A673 (cell line): ENCODE data around the gene CASKIN2. TPM values are rescaled to one million over a fixed set of nuclear protein-coding genes. Genes with fewer than 3 reads are reported as not detected.

Experiments
- BruUV-seq: library from RNA; stranded (reverse); fragments of 400-500 nt; replicated peaks from 2 replicates; lab custom pipeline; 2021; lab: Mats Ljungman, UMichigan
- CTCF ChIA-PET: fragments of 300-600 bp; sonication (Branson Sonifier 250); formaldehyde crosslinking; loops from one replicate; lab custom pipeline; 2022; ENCODE audit warnings: antibody characterized with exemption; lab: Charles Lee
- POLR2A ChIA-PET: fragments of 300-600 bp; sonication (Branson Sonifier 250); formaldehyde crosslinking; loops from one replicate; lab custom pipeline; 2022; ENCODE audit warnings: antibody characterized with exemption; ENCODE audit not compliant: low non-redundant PET; lab: Charles Lee
- DNase-seq: peaks from one replicate; pipeline ENCODE4 v3.0.0-alpha.2; 2015; ENCODE audit warnings: low spot score
- H3K27ac ChIP-seq: fragments of 200-600 bp; sonication (generic); 2 replicates; pipeline ENCODE4 v1.5.1; 2016; ENCODE audit warnings: mixed run types, low read depth, mild to moderate bottlenecking, mixed read lengths, antibody characterized with exemption, low read length; ENCODE audit not compliant: poor library complexity, severe bottlenecking
- H3K27me3 ChIP-seq: fragments of 200-600 bp; sonication (generic); replicated peaks from 2 replicates; pipeline ENCODE4 v1.6.1; 2017; ENCODE audit warnings: mixed run types, low read depth, mild to moderate bottlenecking, mixed read lengths, antibody characterized with exemption, low read length; ENCODE audit not compliant: insufficient read depth, poor library complexity
- H3K36me3 ChIP-seq: fragments of 200-600 bp; sonication (generic); 2 replicates; pipeline ENCODE4 v1.6.1; 2016; ENCODE audit warnings: mixed run types, mild to moderate bottlenecking, mixed read lengths, antibody characterized with exemption, low read length; ENCODE audit not compliant: insufficient read depth, poor library complexity, severe bottlenecking
- H3K4me1 ChIP-seq: fragments of 200-600 bp; sonication (generic); 2 replicates; pipeline ENCODE4 v1.6.1; 2017; ENCODE audit warnings: mixed run types, mild to moderate bottlenecking, mixed read lengths, antibody characterized with exemption, low read length; ENCODE audit not compliant: insufficient read depth, poor library complexity, severe bottlenecking
- H3K4me3 ChIP-seq: fragments of 200-600 bp; sonication (generic); 2 replicates; pipeline ENCODE4 v1.5.1; 2016; ENCODE audit warnings: low read depth, mixed run types, mild to moderate bottlenecking, mixed read lengths, low read length; ENCODE audit not compliant: poor library complexity, severe bottlenecking
- H3K9me3 ChIP-seq: fragments of 200-600 bp; sonication (generic); 2 replicates; pipeline ENCODE4 v1.6.1; 2016; ENCODE audit warnings: mixed run types, low read depth, mild to moderate bottlenecking, mixed read lengths, antibody characterized with exemption, low read length; ENCODE audit not compliant: poor library complexity, severe bottlenecking
- EZH2 ChIP-seq: fragments of 200-600 bp; sonication (generic); IDR thresholded peaks from 2 replicates; pipeline ENCODE4 v1.6.1; 2017; ENCODE audit warnings: borderline replicate concordance, low read depth, mild to moderate bottlenecking, mixed read lengths, antibody characterized with exemption, low read length; ENCODE audit not compliant: poor library complexity, severe bottlenecking
- intact Hi-C: fragments of 100-400 bp; cut with micrococcal nuclease; formaldehyde crosslinking; loops from one replicate; pipeline ENCODE4 v1.10.0; 2022; ENCODE audit not compliant: unreplicated experiment
- total RNA-seq: library from RNA; stranded (reverse); gene quantifications from 2 replicates; pipeline ENCODE4 v1.2.3, GENCODE V29; 2021
- TF ChIP-seq, protein P1 (sequence below): fragments of 300-800, 200-600 bp; sonication (generic); conservative IDR thresholded peaks from 2 replicates; pipeline ENCODE4 v1.5.1; 2017; ENCODE audit warnings: low read depth, mild to moderate bottlenecking, antibody characterized with exemption, low read length, moderate library complexity, mixed read lengths

Gene CASKIN2
- total RNA-seq, 1 experiment from 2014 or later: 32.6 TPM

DNA sequence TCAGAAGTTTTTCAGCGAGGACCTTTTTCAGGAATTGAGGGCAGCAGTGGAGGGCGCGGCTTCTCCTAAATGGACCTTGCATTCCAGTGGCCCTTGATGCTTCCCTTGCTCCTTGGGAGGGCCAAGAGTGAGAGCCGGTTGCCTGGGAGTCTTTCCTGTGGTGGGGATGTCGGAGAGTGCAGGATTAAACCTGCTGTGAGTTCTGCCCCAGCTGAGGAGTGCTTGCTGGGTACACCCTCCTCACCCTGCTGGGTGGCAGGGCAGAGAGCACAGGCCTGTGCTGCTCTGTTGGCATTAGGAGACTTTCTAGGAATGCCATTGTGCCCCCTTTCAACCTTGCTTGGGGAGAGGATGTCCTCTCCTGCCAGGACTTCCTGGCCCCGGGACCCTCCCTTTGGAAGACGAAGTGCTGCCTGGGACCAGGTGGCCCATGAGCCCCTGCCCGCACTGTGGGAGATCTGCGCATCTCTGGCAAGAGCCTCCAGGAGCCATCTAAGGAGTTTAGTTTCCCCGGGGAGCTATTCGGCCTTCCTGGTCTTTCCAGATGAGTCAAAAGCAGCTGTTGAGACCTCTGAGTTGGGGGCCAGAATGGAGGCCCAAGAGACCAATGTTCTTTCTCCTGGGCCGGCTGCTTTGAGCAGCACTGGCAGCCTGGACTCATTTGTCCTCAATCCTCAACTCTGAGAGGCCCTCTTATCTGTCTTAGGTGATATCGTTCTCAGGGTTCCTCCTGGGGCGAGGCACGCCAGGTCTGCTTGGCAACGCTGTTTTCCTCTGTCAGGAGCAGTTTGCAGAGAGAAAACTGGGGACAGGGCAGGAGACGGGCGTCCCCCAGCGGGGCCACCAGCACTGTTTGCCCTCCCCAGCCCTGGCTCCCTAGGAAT, 15.7 kb upstream of the CASKIN2 start:
- no TSS peak for BruUV-seq
- DNase-seq: no peak
- H3K4me3 ChIP-seq: no peak overlapping the region
- CTCF ChIA-PET: interaction anchor here (1.0 kb wide), 1 partner anchor 15 kb away, joined by 3 read pairs; the partner anchor contains the start of gene TSEN54
- no peaks in the 10 kb centered on the region for H3K27me3 ChIP-seq
- H3K9me3 ChIP-seq: no peaks in the 10 kb centered on the region
- intact Hi-C loops: no loop called here
- H3K36me3 ChIP-seq: no peaks in the 10 kb centered on the region
- TF ChIP-seq EZH2: no peak
- TF ChIP-seq, protein P1, sequence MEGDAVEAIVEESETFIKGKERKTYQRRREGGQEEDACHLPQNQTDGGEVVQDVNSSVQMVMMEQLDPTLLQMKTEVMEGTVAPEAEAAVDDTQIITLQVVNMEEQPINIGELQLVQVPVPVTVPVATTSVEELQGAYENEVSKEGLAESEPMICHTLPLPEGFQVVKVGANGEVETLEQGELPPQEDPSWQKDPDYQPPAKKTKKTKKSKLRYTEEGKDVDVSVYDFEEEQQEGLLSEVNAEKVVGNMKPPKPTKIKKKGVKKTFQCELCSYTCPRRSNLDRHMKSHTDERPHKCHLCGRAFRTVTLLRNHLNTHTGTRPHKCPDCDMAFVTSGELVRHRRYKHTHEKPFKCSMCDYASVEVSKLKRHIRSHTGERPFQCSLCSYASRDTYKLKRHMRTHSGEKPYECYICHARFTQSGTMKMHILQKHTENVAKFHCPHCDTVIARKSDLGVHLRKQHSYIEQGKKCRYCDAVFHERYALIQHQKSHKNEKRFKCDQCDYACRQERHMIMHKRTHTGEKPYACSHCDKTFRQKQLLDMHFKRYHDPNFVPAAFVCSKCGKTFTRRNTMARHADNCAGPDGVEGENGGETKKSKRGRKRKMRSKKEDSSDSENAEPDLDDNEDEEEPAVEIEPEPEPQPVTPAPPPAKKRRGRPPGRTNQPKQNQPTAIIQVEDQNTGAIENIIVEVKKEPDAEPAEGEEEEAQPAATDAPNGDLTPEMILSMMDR: no peak
- POLR2A ChIA-PET: no interaction called here
- peaks cover 4% of the 10 kb centered on the region for H3K4me1 ChIP-seq
- no peak overlapping the region for H3K27ac ChIP-seq

DNA sequence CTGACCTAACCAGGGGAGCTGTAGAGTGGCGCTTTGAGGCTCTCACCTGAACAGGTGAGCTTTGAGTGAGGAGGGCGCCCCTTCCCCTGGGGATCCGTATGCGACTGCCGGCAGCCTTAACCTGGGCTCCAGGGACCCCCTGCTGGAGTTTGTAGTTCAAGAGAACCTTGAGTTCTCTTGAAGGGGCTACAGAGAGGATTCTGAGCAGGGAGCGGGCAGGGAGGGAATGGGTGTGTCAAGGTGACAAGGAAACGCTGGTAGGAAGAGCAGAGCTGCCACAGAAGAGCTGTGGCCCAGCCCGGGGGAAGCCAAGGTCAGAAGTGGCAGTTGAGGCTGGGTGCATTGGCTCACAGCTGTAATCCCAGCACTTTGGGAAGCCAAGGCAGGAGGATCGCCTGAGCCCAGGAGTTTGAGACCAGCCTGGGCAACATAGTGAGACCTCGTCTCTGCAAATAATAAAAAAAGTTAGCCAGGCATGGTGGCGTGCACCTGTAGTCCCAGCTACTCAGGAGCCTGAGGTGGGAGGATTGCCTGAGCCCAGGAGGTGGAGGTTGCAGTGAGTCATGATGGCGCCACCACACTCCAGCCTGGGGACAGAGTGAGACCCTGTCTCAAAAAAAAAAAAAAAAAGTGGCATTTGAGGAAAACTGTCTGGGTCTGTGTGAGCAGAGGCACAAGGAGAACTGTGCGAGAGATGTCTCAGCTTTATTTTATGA, 11.4 kb upstream of the CASKIN2 start:
- TF ChIP-seq EZH2: no peak
- TF ChIP-seq, protein P1: no peak
- DNase-seq: no peak
- no TSS peak for BruUV-seq
- Histone ChIP-seq H3K4me3 (peak overlapping the region; percentile 83), H3K27ac (no peak overlapping the region), H3K4me1 (peaks cover 12% of the 10 kb centered on the region), H3K9me3 (no peaks in the 10 kb centered on the region), H3K36me3 (peaks cover 5% of the 10 kb centered on the region), H3K27me3 (no peaks in the 10 kb centered on the region)
- ChIA-PET CTCF (no interaction called here), POLR2A (no interaction called here)
- intact Hi-C loops: no loop called here

DNA sequence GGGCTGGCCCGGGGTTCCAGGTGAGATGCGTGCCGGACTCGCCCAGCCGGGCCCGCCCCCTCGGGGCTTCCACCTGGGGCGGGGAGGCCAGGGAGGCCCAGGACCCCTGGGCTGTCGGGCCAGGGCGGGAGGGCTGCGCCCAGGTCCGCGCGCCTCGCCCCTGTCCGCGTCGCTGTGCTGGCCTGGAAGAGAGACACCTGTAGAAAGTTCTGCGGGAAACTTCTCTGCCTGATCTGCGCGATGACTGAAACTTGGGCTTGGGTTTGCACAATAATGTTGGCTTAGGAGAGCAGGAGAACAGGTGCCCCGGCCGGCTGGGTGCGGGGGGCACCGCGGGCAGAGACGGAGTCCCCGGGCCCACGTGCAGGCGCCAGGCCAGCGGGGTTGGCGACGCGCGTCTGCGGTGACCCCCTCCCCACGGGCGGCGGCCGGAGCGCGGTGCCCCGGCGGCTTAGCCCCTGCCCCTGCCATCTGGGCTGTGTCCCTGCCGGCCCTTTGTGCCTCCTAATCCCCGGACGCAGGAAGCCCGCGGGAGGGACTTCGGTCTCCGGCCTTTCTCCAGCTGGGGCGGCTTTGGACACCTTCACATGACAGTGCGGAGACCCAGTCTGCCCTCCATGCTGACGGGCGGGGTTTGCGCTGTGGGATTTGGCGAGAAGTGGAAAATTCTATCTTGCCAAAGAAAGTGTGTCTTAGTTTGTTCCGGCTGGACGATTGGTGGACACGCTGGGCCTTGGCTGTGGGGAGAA, 10.6 kb upstream of the CASKIN2 start:
- POLR2A ChIA-PET: interaction anchor here (0.7 kb wide), 1 partner anchor 436 kb away, joined by 5 read pairs; no protein-coding TSS in a partner anchor
- CTCF ChIA-PET: interaction anchor here (1.2 kb wide), 1 partner anchor 10 kb away, joined by 12 read pairs; the partner anchor contains the start of gene TSEN54
- no peak for DNase-seq
- peak overlapping the region; percentile 83 for H3K4me3 ChIP-seq
- no TSS peak for BruUV-seq
- H3K36me3 ChIP-seq: peaks cover 9% of the 10 kb centered on the region
- H3K9me3 ChIP-seq: no peaks in the 10 kb centered on the region
- intact Hi-C loops: no loop called here
- TF ChIP-seq EZH2: no peak
- TF ChIP-seq, protein P1: no peak
- H3K4me1 ChIP-seq: peaks cover 12% of the 10 kb centered on the region
- peak overlapping the region; percentile 17 for H3K27ac ChIP-seq
- no peaks in the 10 kb centered on the region for H3K27me3 ChIP-seq
